ENCODE results near the gene SPOCK3. TPM values are rescaled to one million over a fixed set of nuclear protein-coding genes. Genes with fewer than 3 reads are reported as not detected.

The SPOCK3 gene
- total RNA-seq, 1 experiment from 2014 or later, result 0.24 TPM

DNA sequence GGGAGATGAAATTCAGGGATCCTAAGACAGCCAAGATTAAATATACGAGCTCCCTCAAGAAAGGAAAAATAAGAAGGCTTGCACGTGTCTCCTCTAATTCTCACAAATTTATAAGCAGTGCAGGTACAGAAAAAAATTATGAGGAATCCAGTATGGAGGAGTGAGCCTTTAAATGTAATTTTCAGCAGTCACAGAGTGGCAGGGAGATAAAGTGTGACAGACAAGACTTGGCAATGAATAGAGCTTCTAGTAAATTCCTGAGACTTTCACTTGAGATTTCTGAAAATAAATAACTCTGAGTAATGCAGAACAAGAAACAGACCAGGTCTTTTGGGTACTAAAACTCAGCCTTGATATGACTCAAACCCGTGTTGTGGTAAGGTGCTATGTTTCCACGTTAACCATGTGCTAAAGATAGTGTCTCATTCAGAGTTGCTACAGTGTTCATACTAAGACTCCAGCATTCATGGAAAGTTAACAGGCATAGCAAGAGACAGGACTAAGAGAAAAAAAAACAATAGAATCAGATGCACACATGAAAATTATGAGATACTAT, 119.8 kb downstream of the SPOCK3 start:
- POLR2A ChIA-PET, result no interaction called here
- Mint-ChIP-seq H3K27me3 (ENCODE audit: low read depth) (no peaks in the 10 kb centered on the region), H3K4me1 (peaks cover 2% of the 10 kb centered on the region; the same call in 1 of the 2 replicates), H3K27ac (no peak overlapping the region), H3K9me3 (no peaks in the 10 kb centered on the region), H3K36me3 (no peaks in the 10 kb centered on the region), H3K4me3 (no peak overlapping the region)
- CTCF ChIA-PET, result interaction anchor here (0.6 kb wide), 1 partner anchor 634 kb away, joined by 4 read pairs; no protein-coding TSS in a partner anchor
- no peak for TF ChIP-seq FOXK1 (CRISPR knock-in tag; IDR thresholded peaks at IDR 0.05)
- DNase-seq (ENCODE audit: low spot score) (no peak), ATAC-seq (no peak)

- no peak for ATAC-seq
- Mint-ChIP-seq H3K36me3 (no peaks in the 10 kb centered on the region), H3K27ac (no peak overlapping the region), H3K4me3 (no peak overlapping the region), H3K27me3 (ENCODE audit: low read depth) (no peaks in the 10 kb centered on the region), H3K4me1 (no peaks in the 10 kb centered on the region), H3K9me3 (no peaks in the 10 kb centered on the region)
- ChIA-PET POLR2A (no interaction called here), CTCF (no interaction called here)
- TF ChIP-seq FOXK1 (CRISPR knock-in tag; IDR thresholded peaks at IDR 0.05) (no peak), ZNF138 (CRISPR knock-in tag; conservative IDR thresholded peaks at IDR 0.05) (no peak), FOXJ3 (CRISPR knock-in tag; IDR thresholded peaks at IDR 0.05; ENCODE audit: borderline replicate concordance) (no peak), E2F5 (CRISPR knock-in tag; IDR thresholded peaks at IDR 0.05) (no peak), SOX15 (CRISPR knock-in tag; IDR thresholded peaks at IDR 0.05) (no peak), ZNF281 (CRISPR knock-in tag; IDR thresholded peaks at IDR 0.05) (no peak), ESRRA (CRISPR knock-in tag; IDR thresholded peaks at IDR 0.05; ENCODE audit: borderline replicate concordance) (no peak), IRF1 (CRISPR knock-in tag; IDR thresholded peaks at IDR 0.05) (no peak), MAX (CRISPR knock-in tag; IDR thresholded peaks at IDR 0.05) (no peak), ZNF263 (CRISPR knock-in tag; IDR thresholded peaks at IDR 0.05; ENCODE audit: low read depth) (no peak), USF2 (CRISPR knock-in tag; IDR thresholded peaks at IDR 0.05) (no peak)
- TF ChIP-seq, protein P1, sequence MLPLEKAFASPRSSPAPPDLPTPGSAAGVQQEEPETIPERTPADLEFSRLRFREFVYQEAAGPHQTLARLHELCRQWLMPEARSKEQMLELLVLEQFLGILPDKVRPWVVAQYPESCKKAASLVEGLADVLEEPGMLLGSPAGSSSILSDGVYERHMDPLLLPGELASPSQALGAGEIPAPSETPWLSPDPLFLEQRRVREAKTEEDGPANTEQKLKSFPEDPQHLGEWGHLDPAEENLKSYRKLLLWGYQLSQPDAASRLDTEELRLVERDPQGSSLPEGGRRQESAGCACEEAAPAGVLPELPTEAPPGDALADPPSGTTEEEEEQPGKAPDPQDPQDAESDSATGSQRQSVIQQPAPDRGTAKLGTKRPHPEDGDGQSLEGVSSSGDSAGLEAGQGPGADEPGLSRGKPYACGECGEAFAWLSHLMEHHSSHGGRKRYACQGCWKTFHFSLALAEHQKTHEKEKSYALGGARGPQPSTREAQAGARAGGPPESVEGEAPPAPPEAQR (CRISPR knock-in tag; IDR thresholded peaks at IDR 0.05), result no peak
- TF ChIP-seq, protein P2, sequence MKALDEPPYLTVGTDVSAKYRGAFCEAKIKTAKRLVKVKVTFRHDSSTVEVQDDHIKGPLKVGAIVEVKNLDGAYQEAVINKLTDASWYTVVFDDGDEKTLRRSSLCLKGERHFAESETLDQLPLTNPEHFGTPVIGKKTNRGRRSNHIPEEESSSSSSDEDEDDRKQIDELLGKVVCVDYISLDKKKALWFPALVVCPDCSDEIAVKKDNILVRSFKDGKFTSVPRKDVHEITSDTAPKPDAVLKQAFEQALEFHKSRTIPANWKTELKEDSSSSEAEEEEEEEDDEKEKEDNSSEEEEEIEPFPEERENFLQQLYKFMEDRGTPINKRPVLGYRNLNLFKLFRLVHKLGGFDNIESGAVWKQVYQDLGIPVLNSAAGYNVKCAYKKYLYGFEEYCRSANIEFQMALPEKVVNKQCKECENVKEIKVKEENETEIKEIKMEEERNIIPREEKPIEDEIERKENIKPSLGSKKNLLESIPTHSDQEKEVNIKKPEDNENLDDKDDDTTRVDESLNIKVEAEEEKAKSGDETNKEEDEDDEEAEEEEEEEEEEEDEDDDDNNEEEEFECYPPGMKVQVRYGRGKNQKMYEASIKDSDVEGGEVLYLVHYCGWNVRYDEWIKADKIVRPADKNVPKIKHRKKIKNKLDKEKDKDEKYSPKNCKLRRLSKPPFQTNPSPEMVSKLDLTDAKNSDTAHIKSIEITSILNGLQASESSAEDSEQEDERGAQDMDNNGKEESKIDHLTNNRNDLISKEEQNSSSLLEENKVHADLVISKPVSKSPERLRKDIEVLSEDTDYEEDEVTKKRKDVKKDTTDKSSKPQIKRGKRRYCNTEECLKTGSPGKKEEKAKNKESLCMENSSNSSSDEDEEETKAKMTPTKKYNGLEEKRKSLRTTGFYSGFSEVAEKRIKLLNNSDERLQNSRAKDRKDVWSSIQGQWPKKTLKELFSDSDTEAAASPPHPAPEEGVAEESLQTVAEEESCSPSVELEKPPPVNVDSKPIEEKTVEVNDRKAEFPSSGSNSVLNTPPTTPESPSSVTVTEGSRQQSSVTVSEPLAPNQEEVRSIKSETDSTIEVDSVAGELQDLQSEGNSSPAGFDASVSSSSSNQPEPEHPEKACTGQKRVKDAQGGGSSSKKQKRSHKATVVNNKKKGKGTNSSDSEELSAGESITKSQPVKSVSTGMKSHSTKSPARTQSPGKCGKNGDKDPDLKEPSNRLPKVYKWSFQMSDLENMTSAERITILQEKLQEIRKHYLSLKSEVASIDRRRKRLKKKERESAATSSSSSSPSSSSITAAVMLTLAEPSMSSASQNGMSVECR (CRISPR knock-in tag; IDR thresholded peaks at IDR 0.05; ENCODE audit: borderline replicate concordance), result no peak
- TF ChIP-seq, protein P3, sequence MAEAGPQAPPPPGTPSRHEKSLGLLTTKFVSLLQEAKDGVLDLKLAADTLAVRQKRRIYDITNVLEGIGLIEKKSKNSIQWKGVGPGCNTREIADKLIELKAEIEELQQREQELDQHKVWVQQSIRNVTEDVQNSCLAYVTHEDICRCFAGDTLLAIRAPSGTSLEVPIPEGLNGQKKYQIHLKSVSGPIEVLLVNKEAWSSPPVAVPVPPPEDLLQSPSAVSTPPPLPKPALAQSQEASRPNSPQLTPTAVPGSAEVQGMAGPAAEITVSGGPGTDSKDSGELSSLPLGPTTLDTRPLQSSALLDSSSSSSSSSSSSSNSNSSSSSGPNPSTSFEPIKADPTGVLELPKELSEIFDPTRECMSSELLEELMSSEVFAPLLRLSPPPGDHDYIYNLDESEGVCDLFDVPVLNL (CRISPR knock-in tag; IDR thresholded peaks at IDR 0.05; ENCODE audit: borderline replicate concordance, low read depth), result no peak
- TF ChIP-seq, protein P4, sequence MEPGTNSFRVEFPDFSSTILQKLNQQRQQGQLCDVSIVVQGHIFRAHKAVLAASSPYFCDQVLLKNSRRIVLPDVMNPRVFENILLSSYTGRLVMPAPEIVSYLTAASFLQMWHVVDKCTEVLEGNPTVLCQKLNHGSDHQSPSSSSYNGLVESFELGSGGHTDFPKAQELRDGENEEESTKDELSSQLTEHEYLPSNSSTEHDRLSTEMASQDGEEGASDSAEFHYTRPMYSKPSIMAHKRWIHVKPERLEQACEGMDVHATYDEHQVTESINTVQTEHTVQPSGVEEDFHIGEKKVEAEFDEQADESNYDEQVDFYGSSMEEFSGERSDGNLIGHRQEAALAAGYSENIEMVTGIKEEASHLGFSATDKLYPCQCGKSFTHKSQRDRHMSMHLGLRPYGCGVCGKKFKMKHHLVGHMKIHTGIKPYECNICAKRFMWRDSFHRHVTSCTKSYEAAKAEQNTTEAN (CRISPR knock-in tag; IDR thresholded peaks at IDR 0.05), result no peak
- DNase-seq (ENCODE audit: low spot score), result no peak
Observed at GRCh38 chr4:167111622-167112021, 122.7 kb downstream of the SPOCK3 start.

Data from WTC11 (cell line).